MM.1S (cell line): ENCODE measurements around the gene EFNA5.

Experiments used
- CTCF ChIP-seq: fragments of 300-600 bp; sonication (generic); IDR thresholded peaks from 2 replicates; pipeline ENCODE4 v1.5.1; 2016; ENCODE audit warnings: antibody characterized with exemption, low read length, mixed read lengths
- EZH2phosphoT487 ChIP-seq: fragments of 300-600 bp; sonication (generic); IDR thresholded peaks from 2 replicates; pipeline ENCODE4 v1.6.1; 2018; ENCODE audit warnings: antibody characterized with exemption, low read length

- TF ChIP-seq CTCF (no peak), EZH2phosphoT487 (no peak)
Observed at GRCh38 chr5:107597247-107597646, 73.5 kb downstream of the EFNA5 start.
